ENCODE data around the gene CD200.

DNA sequence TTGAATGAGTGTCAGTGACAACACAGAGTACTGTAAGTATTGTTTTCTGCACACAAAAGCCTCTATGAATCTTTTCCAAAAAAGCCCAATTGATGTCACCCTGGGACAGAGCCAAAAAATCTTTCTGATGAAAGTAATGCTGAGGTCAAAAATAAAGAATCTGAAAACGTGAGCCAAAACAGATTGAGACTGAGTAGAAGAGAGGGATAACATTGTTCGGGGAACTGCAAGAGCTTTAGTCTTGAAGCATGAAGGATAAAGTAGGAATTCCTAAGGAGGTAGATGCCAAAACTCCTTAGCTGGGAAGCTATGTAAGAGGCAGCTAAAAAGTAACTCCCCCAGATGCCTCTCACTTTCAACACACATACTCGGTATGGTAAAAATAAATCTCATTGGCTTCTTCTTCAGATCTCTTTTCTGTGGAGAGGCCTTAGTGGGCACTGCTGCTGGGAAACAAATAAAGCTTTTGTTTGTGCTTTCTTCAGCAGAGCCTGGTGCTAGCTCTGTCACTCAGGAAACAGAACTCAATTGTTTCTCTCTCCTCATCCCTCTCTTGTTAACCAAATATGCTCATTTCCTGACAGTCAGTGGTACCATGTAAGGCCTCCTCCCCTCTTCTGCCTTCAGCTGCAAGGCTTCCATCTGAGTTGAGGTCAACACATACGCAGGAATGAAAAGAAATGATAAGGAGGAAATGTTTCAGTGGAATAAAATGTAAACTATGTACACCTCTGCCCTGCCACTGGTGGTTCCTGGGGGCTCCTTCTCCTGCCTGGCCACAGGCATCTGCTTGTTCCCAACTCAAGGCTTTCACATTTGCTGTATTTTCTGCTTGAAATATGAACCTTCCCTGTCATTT is 58.1 kb downstream of the CD200 start:
- TF ChIP-seq, protein P1, sequence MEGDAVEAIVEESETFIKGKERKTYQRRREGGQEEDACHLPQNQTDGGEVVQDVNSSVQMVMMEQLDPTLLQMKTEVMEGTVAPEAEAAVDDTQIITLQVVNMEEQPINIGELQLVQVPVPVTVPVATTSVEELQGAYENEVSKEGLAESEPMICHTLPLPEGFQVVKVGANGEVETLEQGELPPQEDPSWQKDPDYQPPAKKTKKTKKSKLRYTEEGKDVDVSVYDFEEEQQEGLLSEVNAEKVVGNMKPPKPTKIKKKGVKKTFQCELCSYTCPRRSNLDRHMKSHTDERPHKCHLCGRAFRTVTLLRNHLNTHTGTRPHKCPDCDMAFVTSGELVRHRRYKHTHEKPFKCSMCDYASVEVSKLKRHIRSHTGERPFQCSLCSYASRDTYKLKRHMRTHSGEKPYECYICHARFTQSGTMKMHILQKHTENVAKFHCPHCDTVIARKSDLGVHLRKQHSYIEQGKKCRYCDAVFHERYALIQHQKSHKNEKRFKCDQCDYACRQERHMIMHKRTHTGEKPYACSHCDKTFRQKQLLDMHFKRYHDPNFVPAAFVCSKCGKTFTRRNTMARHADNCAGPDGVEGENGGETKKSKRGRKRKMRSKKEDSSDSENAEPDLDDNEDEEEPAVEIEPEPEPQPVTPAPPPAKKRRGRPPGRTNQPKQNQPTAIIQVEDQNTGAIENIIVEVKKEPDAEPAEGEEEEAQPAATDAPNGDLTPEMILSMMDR (IDR thresholded peaks at IDR 0.05; ENCODE audit: insufficient read depth, low read length): no peak
- no peak for TF ChIP-seq POLR2AphosphoS5 (IDR thresholded peaks at IDR 0.05; ENCODE audit: low read depth)
- TF ChIP-seq, protein P2, sequence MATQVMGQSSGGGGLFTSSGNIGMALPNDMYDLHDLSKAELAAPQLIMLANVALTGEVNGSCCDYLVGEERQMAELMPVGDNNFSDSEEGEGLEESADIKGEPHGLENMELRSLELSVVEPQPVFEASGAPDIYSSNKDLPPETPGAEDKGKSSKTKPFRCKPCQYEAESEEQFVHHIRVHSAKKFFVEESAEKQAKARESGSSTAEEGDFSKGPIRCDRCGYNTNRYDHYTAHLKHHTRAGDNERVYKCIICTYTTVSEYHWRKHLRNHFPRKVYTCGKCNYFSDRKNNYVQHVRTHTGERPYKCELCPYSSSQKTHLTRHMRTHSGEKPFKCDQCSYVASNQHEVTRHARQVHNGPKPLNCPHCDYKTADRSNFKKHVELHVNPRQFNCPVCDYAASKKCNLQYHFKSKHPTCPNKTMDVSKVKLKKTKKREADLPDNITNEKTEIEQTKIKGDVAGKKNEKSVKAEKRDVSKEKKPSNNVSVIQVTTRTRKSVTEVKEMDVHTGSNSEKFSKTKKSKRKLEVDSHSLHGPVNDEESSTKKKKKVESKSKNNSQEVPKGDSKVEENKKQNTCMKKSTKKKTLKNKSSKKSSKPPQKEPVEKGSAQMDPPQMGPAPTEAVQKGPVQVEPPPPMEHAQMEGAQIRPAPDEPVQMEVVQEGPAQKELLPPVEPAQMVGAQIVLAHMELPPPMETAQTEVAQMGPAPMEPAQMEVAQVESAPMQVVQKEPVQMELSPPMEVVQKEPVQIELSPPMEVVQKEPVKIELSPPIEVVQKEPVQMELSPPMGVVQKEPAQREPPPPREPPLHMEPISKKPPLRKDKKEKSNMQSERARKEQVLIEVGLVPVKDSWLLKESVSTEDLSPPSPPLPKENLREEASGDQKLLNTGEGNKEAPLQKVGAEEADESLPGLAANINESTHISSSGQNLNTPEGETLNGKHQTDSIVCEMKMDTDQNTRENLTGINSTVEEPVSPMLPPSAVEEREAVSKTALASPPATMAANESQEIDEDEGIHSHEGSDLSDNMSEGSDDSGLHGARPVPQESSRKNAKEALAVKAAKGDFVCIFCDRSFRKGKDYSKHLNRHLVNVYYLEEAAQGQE (IDR thresholded peaks at IDR 0.05; ENCODE audit: insufficient replicate concordance, low read depth): no peak
- no peak for TF ChIP-seq SPI1 (IDR thresholded peaks at IDR 0.05; ENCODE audit: borderline replicate concordance, low read depth)
- no peak for TF ChIP-seq GABPA (IDR thresholded peaks at IDR 0.05; ENCODE audit: low read depth)

Measured in HL-60 (cell line).